GM12878 (cell line): ENCODE measurements around the gene FARSB. TPM values are rescaled to one million over a fixed set of nuclear protein-coding genes. Genes with fewer than 3 reads are reported as not detected.

ENCODE experiments used
- BHLHE40 ChIP-seq, 2 experiments: fragments of 450-650 bp in 1 of 2; IDR thresholded peaks; 2 replicates each; pipeline ENCODE4 v1.6.1; 2011 to 2017; ENCODE audit warnings: low read depth in 2 of 2, borderline replicate concordance in 1 of 2, improper control_type of control experiment in 1 of 2, low read length in 1 of 2, mild to moderate bottlenecking in 1 of 2
- CEBPB ChIP-seq, 2 experiments: fragments of 150-350 bp in 1 of 2; IDR thresholded peaks; 2 replicates each; pipeline ENCODE4 v1.6.1; 2012 to 2014; ENCODE audit warnings: low read depth in 2 of 2, low read length in 2 of 2, borderline replicate concordance in 1 of 2, inconsistent platforms in 1 of 2
- CUX1 ChIP-seq: IDR thresholded peaks from 2 replicates; pipeline ENCODE4 v1.6.1; 2012; ENCODE audit warnings: improper control_type of control experiment, low read depth, low read length; ENCODE audit not compliant: insufficient replicate concordance
- E4F1 ChIP-seq: fragments of 450-650 bp; IDR thresholded peaks from 2 replicates; pipeline ENCODE4 v1.6.1; 2018; ENCODE audit warnings: borderline replicate concordance, mild to moderate bottlenecking; ENCODE audit not compliant: partially characterized antibody
- ETV6 ChIP-seq, 2 experiments: fragments of 450-650 bp in 1 of 2; IDR thresholded peaks in 1 of 2; conservative IDR thresholded peaks in 1 of 2; 2 replicates each; pipeline ENCODE4 v1.6.1; 2014; ENCODE audit warnings: antibody characterized with exemption in 1 of 2, borderline replicate concordance in 1 of 2, low read depth in 1 of 2, mild to moderate bottlenecking in 1 of 2, moderate library complexity in 1 of 2
- IKZF2 ChIP-seq, 2 experiments: fragments of 450-650 bp; IDR thresholded peaks; 2 replicates each; pipeline ENCODE4 v1.6.1; 2017; ENCODE audit warnings: mild to moderate bottlenecking in 2 of 2, moderate library complexity in 2 of 2
- IRF5 ChIP-seq: fragments of 450-650 bp; IDR thresholded peaks from 2 replicates; pipeline ENCODE4 v1.6.1; 2017; ENCODE audit warnings: borderline replicate concordance
- MEF2A ChIP-seq: IDR thresholded peaks from 2 replicates; pipeline ENCODE4 v1.6.1; 2011; ENCODE audit warnings: low read depth, mild to moderate bottlenecking, low read length, moderate library complexity; ENCODE audit not compliant: insufficient read depth
- NKRF ChIP-seq: fragments of 450-650 bp; conservative IDR thresholded peaks from 2 replicates; pipeline ENCODE4 v1.6.1; 2017; ENCODE audit warnings: mild to moderate bottlenecking, moderate library complexity
- RCOR1 ChIP-seq: conservative IDR thresholded peaks from 2 replicates; pipeline ENCODE4 v1.6.1; 2012; ENCODE audit warnings: low read depth, low read length, improper control_type of control experiment
- polyA plus RNA-seq, 11 experiments: library from polyadenylated mRNA; depleted of rRNA in 4 of 11; unstranded in 6 of 11; stranded (reverse) in 5 of 11; fragments of >200 nt; fragmentation: Nextera tagmentation in 4 of 11; fragmentation: Illumina TruSeq in 1 of 11; extraction: Ambion mirVana in 4 of 11; extraction: Trizol in 1 of 11; gene quantifications; 1 replicate in 1 of 11; 2 replicates in 10 of 11; pipeline versions ENCODE4 v1.2.1 to v1.2.3, GENCODE V29; 2011 to 2016; ENCODE audit warnings: inconsistent platforms in 2 of 11, missing spikeins in 2 of 11, low read depth in 1 of 11
- total RNA-seq, 4 experiments: library from RNA; depleted of rRNA in 3 of 4; stranded (reverse); fragments of >200 nt in 3 of 4; fragmentation: Illumina TruSeq in 1 of 4; extraction: Trizol in 1 of 4; gene quantifications; 2 replicates each; pipeline versions ENCODE4 v1.2.1 to v1.2.3, GENCODE V29; 2013 to 2021

Gene FARSB
- total and polyA plus RNA-seq, 10 of the 15 experiments (the other 5 are each of a cell fraction or from before 2014, with no cell fraction given), result 32.4 to 127 (median 73.8) TPM

- TF ChIP-seq NKRF (no peak), E4F1 (no peak), CUX1 (no peak), CEBPB (IDR thresholded peaks at IDR 0.05; ENCODE audit: borderline replicate concordance in 1 of 2, low read depth in 2 of 2, low read length in 2 of 2) (no peak), RCOR1 (no peak), IRF5 (no peak), BHLHE40 (IDR thresholded peaks at IDR 0.05; ENCODE audit: borderline replicate concordance in 1 of 2, low read depth in 2 of 2, low read length in 1 of 2) (no peak), MEF2A (no peak), IKZF2 (IDR thresholded peaks at IDR 0.05) (no peak), ETV6 (conservative IDR thresholded peaks at IDR 0.05 in 1 of 2, IDR thresholded peaks at IDR 0.05 in 1 of 2; ENCODE audit: borderline replicate concordance in 1 of 2, low read depth in 1 of 2) (no peak)
These were observed 6.1 kb downstream of the FARSB start (continued) for GRCh38 chr2:222649801-222650200.
